CD4-positive, alpha-beta memory T cell (primary cell): Measurements from ENCODE around the gene CD302. TPM values are rescaled to one million over a fixed set of nuclear protein-coding genes. Genes with fewer than 3 reads are reported as not detected.

ENCODE experiments used
- CTCF ChIA-PET: fragments of 350-600 bp; sonication (Branson Sonifier 250); formaldehyde crosslinking; loops from one replicate; lab custom pipeline; 2021; ENCODE audit warnings: inconsistent platforms; ENCODE audit not compliant: partially characterized antibody; lab: Charles Lee
- POLR2A ChIA-PET: fragments of 350-600 bp; sonication (Branson Sonifier 250); formaldehyde crosslinking; loops from one replicate; lab custom pipeline; 2021; ENCODE audit not compliant: partially characterized antibody; lab: Charles Lee
- DNase-seq, 5 donors: peaks; one replicate each; pipeline versions ENCODE4 v3.0.0 to v3.0.0-alpha.2; 2020 to 2022; ENCODE audit warnings: mixed read lengths in 1 of 5
- H3K27ac ChIP-seq: one replicate; pipeline ENCODE4 v1.7.0; 2013; ENCODE audit warnings: low read depth, low read length
- H3K27me3 ChIP-seq: 2 replicates; pipeline ENCODE4 v1.7.0; 2013; ENCODE audit warnings: mild to moderate bottlenecking, low read length, moderate library complexity; ENCODE audit not compliant: insufficient read depth
- H3K36me3 ChIP-seq: 2 replicates; pipeline ENCODE4 v1.7.0; 2013; ENCODE audit warnings: mild to moderate bottlenecking, low read length, moderate library complexity; ENCODE audit not compliant: insufficient read depth
- H3K4me1 ChIP-seq: 2 replicates; pipeline ENCODE4 v1.7.0; 2013; ENCODE audit warnings: mild to moderate bottlenecking, low read length, moderate library complexity; ENCODE audit not compliant: insufficient read depth
- H3K4me3 ChIP-seq, 2 donors: one replicate each; pipeline ENCODE4 v1.7.0; 2013; ENCODE audit warnings: low read length in 2 of 2, mild to moderate bottlenecking in 1 of 2
- H3K9me3 ChIP-seq, 2 donors: one replicate each; pipeline ENCODE4 v1.7.0; 2013; ENCODE audit warnings: low read length in 2 of 2, control low read depth in 1 of 2; ENCODE audit not compliant: control insufficient read depth in 1 of 2
- H3K27ac Mint-ChIP-seq, 7 donors: one replicate each; pipeline ENCODE4 v1.8.0; 2020 to 2021; ENCODE audit warnings: mixed read lengths in 7 of 7, mild to moderate bottlenecking in 6 of 7, inconsistent platforms in 3 of 7, moderate library complexity in 3 of 7
- H3K27me3 Mint-ChIP-seq, 2 donors: one replicate each; pipeline ENCODE4 v1.8.0; 2020 to 2021; ENCODE audit warnings: mixed read lengths in 2 of 2
- H3K36me3 Mint-ChIP-seq, 2 donors: one replicate each; pipeline ENCODE4 v1.8.0; 2020 to 2021; ENCODE audit warnings: mixed read lengths in 2 of 2, inconsistent platforms in 1 of 2, mild to moderate bottlenecking in 1 of 2
- H3K4me1 Mint-ChIP-seq, 4 donors: one replicate each; pipeline ENCODE4 v1.8.0; 2020 to 2021; ENCODE audit warnings: mixed read lengths in 4 of 4, mild to moderate bottlenecking in 1 of 4
- H3K4me3 Mint-ChIP-seq, 8 donors: one replicate each; pipeline ENCODE4 v1.8.0; 2020 to 2021; ENCODE audit warnings: mixed read lengths in 8 of 8, mild to moderate bottlenecking in 7 of 8, moderate library complexity in 6 of 8, inconsistent platforms in 3 of 8
- H3K9me3 Mint-ChIP-seq, 8 donors: one replicate each; pipeline ENCODE4 v1.8.0; 2020 to 2021; ENCODE audit warnings: mixed read lengths in 8 of 8, mild to moderate bottlenecking in 5 of 8, inconsistent platforms in 3 of 8, moderate library complexity in 1 of 8
- intact Hi-C: fragments of 100-400 bp; cut with micrococcal nuclease; formaldehyde crosslinking; loops from one replicate; pipeline ENCODE4 v1.15.1; 2023
- polyA plus RNA-seq, 2 donors: library from polyadenylated mRNA; unstranded; fragments of 300-500 nt; fragmentation: Illumina TruSeq; gene quantifications; one replicate each; pipeline ENCODE4 v1.2.3, GENCODE V29; 2021
- total RNA-seq, 2 experiments: library from RNA; stranded (reverse); gene quantifications; one replicate each; pipeline ENCODE4 v1.2.3, GENCODE V29; 2021

The CD302 gene, protein sequence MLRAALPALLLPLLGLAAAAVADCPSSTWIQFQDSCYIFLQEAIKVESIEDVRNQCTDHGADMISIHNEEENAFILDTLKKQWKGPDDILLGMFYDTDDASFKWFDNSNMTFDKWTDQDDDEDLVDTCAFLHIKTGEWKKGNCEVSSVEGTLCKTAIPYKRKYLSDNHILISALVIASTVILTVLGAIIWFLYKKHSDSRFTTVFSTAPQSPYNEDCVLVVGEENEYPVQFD
- total RNA-seq = 1 to 10 TPM in 1 of 2 experiments, under 1 TPM in 1; 0.81 to 1.0 TPM
- polyA plus RNA-seq = under 1 TPM; 0.12 to 0.33 TPM

DNA sequence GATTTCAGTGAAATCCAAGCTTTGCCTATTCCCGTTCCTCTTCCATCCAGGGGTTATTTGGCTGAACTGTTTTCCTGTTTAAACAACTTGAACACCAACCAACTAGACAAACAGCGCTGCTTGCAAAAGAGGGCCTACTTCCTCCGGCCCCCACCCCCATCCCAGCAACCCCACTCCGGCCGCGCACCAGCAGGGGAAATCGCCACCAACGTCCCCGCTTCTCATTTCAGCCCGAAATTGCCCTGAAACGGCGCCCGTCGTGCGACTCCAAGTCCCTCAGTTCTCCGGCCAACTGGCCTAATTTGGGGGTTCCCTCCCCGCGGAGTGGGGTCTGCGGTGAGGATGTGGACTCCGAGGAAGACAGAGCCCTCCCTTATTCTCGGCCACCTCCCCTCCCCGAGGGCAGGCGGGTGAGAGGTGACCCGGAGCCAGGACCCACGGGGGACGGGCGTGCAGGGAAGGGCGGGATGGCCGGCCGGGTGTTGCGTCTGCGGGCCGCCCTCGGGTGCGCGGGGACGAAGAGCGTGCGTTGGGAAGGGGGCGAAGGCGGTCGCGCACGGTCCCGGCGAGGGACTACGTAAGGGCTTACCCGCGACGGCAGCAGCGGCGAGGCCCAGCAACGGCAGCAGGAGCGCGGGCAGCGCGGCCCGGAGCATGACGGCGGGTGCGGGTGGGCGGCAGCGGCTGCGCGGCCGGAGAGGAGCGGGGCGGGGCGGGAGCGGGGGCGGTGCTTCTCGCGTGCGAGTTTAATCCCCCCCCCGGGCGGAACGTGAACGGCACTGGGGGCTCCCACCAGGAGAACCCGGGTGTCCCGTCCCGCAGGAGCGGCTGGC, at the start of gene CD302:
TSS of gene CD302 (minus strand) at position 666 of the 833 bp plus-strand sequence. CDS start at position 656, 10 bp downstream.
- Mint-ChIP-seq H3K4me3 (peak within 1 kb of the TSS; percentile 72 to 87 (median 78)), H3K9me3 (peaks cover 0 to 2% (median 0%) of the 10 kb centered on the region in 8 donors), H3K27me3 (peaks cover 17 to 31% of the 10 kb centered on the region in 2 donors), H3K36me3 (peaks cover 0 to 6% of the 10 kb centered on the region in 2 donors), H3K27ac (no peak within 1 kb of the TSS), H3K4me1 (peaks cover 10 to 31% (median 17%) of the 10 kb centered on the region in 4 donors)
- H3K4me3 ChIP-seq = peak within 1 kb of the TSS in 1 of 2 donors; percentile 36
- H3K4me1 ChIP-seq = peaks cover 16% of the 10 kb centered on the region
- no peaks in the 10 kb centered on the region for H3K27me3 ChIP-seq
- no peaks in the 10 kb centered on the region for H3K9me3 ChIP-seq
- intact Hi-C loops = no loop called here
- CTCF ChIA-PET = no interaction called here
- DNase-seq = peak in 1 of 5 donors; percentile 8
- H3K36me3 ChIP-seq = no peaks in the 10 kb centered on the region
- H3K27ac ChIP-seq = no peak within 1 kb of the TSS
- POLR2A ChIA-PET = no interaction called here

DNA sequence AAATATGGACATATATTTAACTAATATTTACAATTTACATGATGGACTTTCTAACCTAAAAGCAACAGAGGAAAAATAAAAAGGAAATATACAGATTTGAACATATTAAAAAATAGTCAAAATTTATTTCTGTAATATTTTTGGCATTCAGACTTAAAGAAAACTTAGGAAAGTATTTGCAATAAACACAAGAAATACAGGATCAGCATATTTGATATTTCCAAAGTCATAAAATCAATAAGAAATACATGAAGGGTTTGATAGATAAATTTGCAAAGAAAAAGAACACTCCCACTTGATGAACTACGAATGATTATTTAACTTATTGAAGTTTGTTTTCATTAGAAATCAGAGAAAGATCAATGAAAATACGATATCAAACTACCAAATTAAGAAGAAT, 48.6 kb upstream of the CD302 start:
- H3K4me3 ChIP-seq = no peak overlapping the region
- Mint-ChIP-seq H3K27me3 (no peaks in the 10 kb centered on the region), H3K4me1 (peaks cover 0 to 3% (median 0%) of the 10 kb centered on the region in 4 donors), H3K27ac (no peak overlapping the region), H3K4me3 (no peak overlapping the region), H3K36me3 (peaks cover 54 to 55% of the 10 kb centered on the region in 2 donors), H3K9me3 (no peaks in the 10 kb centered on the region)
- H3K9me3 ChIP-seq = no peaks in the 10 kb centered on the region
- no peaks in the 10 kb centered on the region for H3K4me1 ChIP-seq
- POLR2A ChIA-PET = no interaction called here
- H3K27ac ChIP-seq = no peak overlapping the region
- peaks cover 16% of the 10 kb centered on the region for H3K36me3 ChIP-seq
- no peak for DNase-seq
- H3K27me3 ChIP-seq = no peaks in the 10 kb centered on the region
- intact Hi-C loops = no loop called here
- CTCF ChIA-PET = no interaction called here

DNA sequence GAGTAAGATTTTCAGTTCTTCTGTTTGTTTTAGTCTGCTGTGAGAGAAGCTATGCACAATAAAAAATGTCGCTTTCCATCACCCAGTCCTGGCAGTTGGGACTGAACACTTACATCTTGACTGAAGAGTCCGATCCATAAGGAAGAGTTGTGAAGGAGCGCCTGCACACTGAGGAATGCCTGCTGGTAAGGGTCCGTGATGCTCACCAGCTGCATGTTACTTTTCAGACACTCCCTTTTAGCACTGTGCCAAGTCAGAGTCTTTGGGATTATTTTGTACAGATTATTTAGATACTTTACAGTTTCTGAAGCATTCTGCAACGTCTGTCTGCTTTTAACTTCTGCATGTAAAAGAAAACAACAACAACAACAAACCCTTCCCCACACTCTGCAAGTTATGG, 42.6 kb upstream of the CD302 start:
- H3K9me3 Mint-ChIP-seq = no peaks in the 10 kb centered on the region
- intact Hi-C loops = no loop called here
- peak overlapping the region in 2 of 7 donors; percentile 41 to 68 for H3K27ac Mint-ChIP-seq
- no peak for DNase-seq
- H3K27me3 Mint-ChIP-seq = no peaks in the 10 kb centered on the region
- Histone ChIP-seq H3K9me3 (no peaks in the 10 kb centered on the region), H3K36me3 (peaks cover 28% of the 10 kb centered on the region), H3K27ac (no peak overlapping the region), H3K4me3 (no peak overlapping the region), H3K27me3 (no peaks in the 10 kb centered on the region), H3K4me1 (no peaks in the 10 kb centered on the region)
- peaks cover 0 to 2% (median 0%) of the 10 kb centered on the region in 4 donors for H3K4me1 Mint-ChIP-seq
- no peak overlapping the region for H3K4me3 Mint-ChIP-seq
- POLR2A ChIA-PET = no interaction called here
- CTCF ChIA-PET = no interaction called here
- peaks cover 51 to 54% of the 10 kb centered on the region in 2 donors for H3K36me3 Mint-ChIP-seq

DNA sequence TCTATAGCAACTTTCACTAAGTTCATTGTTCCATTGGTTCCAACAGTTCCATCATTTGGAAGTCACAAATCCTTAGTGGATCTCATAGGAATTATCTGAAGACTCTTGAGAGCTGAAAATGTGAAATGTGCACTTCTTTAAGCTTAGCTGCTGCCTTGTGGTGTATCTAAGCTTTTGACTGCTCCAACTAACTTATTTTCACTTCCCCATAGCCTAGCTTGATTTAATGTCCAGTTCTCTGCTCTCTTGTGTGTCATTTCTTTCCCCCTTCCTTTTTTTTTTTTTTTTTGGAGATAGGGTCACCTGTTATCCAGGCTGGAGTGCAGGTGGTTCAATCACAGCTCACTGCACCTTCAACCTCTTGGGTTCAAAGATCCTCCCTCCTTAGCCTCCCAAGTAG, 34.9 kb upstream of the CD302 start:
- Histone ChIP-seq H3K27me3 (no peaks in the 10 kb centered on the region), H3K4me3 (no peak overlapping the region), H3K9me3 (no peaks in the 10 kb centered on the region), H3K36me3 (peaks cover 45% of the 10 kb centered on the region), H3K27ac (no peak overlapping the region), H3K4me1 (no peaks in the 10 kb centered on the region)
- intact Hi-C loops = no loop called here
- H3K36me3 Mint-ChIP-seq = peaks cover 80 to 84% of the 10 kb centered on the region in 2 donors
- no peak overlapping the region for H3K4me3 Mint-ChIP-seq
- no peaks in the 10 kb centered on the region for H3K27me3 Mint-ChIP-seq
- POLR2A ChIA-PET = no interaction called here
- H3K4me1 Mint-ChIP-seq = no peaks in the 10 kb centered on the region
- CTCF ChIA-PET = interaction anchor here (0.9 kb wide), 1 partner anchor 88 kb away, joined by 4 read pairs; no protein-coding TSS in a partner anchor
- DNase-seq = no peak
- peak overlapping the region in 1 of 7 donors; percentile 3 for H3K27ac Mint-ChIP-seq
- peaks cover 0 to 3% (median 0%) of the 10 kb centered on the region in 8 donors for H3K9me3 Mint-ChIP-seq

DNA sequence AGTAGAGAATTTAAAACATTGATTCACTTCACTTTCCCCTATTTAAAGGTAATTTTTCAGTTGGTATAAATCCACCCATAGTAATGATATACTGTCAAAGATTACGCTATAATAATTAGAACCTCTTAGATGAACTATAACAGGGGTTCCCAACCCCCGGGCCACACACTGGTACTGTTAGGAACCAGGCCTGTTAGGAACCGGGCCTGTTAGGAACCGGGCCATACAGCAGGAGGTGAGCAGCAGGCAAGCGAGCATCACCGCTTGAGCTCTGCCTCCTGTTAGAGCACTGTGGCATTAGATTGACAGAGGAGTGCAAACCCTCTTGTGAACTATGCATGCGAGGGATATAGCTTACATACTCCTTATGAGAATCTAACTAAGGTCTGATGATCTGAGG, 34.0 kb upstream of the CD302 start:
- ChIA-PET CTCF (interaction anchor here (0.9 kb wide), 1 partner anchor 89 kb away, joined by 4 read pairs; no protein-coding TSS in a partner anchor), POLR2A (no interaction called here)
- Mint-ChIP-seq H3K27me3 (no peaks in the 10 kb centered on the region), H3K27ac (no peak overlapping the region), H3K36me3 (peaks cover 80 to 84% of the 10 kb centered on the region in 2 donors), H3K4me1 (peaks cover 0 to 3% (median under 1%) of the 10 kb centered on the region in 4 donors), H3K4me3 (no peak overlapping the region), H3K9me3 (peaks cover 0 to 5% (median 2%) of the 10 kb centered on the region in 8 donors)
- Histone ChIP-seq H3K36me3 (peaks cover 38% of the 10 kb centered on the region), H3K27me3 (no peaks in the 10 kb centered on the region), H3K9me3 (no peaks in the 10 kb centered on the region), H3K4me3 (no peak overlapping the region), H3K4me1 (no peaks in the 10 kb centered on the region), H3K27ac (no peak overlapping the region)
- DNase-seq = no peak
- intact Hi-C loops = no loop called here

DNA sequence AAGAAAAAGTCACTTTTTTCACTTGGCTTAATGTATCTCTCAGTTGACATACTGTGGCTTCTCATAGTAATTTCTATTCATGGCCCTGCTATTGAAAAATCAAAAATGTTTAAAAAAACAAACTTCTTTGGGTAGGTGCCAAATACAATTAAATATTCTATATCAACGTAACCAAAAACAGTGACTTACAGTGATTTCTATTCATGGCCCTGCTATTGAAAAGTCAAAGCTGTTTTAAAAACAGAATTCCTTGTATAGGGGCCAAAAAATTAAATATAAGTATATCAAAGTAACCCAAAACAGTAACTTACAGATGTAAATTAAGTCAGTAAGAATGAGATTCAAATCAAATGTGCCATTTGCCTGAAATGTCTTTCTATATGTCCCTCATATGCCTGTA, 31.4 kb upstream of the CD302 start:
- H3K4me1 Mint-ChIP-seq = peaks cover 1 to 16% (median 4%) of the 10 kb centered on the region in 4 donors
- CTCF ChIA-PET = no interaction called here
- H3K27ac Mint-ChIP-seq = peak overlapping the region in 1 of 7 donors; percentile 21

DNA sequence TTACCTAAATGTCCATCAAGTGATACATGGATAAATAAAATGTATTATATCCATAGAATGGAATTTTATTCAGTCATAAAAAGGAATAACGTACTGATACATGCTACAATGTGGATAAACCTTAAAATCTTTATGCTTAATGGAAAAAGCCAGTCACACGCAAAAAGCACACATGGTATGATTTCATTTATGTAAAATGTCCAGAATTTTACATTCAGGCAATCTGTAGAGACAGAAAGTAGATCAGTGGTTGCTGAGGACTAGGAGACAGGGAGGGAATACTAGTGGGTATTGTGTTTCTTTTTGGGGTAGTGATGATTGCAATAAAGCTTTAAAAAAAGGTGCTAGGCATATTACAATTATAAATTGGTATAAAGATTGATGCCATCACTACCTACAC, 30.7 kb upstream of the CD302 start:
- no peak overlapping the region for H3K27ac ChIP-seq
- Mint-ChIP-seq H3K27me3 (no peaks in the 10 kb centered on the region), H3K27ac (no peak overlapping the region), H3K4me3 (no peak overlapping the region), H3K4me1 (peaks cover 1 to 16% (median 7%) of the 10 kb centered on the region in 4 donors), H3K9me3 (peaks cover 0 to 5% (median 2%) of the 10 kb centered on the region in 8 donors), H3K36me3 (peaks cover 88 to 91% of the 10 kb centered on the region in 2 donors)
- H3K36me3 ChIP-seq = peaks cover 21% of the 10 kb centered on the region
- no peak overlapping the region for H3K4me3 ChIP-seq
- no peaks in the 10 kb centered on the region for H3K4me1 ChIP-seq
- ChIA-PET CTCF (no interaction called here), POLR2A (no interaction called here)
- intact Hi-C loops = no loop called here
- H3K9me3 ChIP-seq = no peaks in the 10 kb centered on the region
- DNase-seq = no peak
- H3K27me3 ChIP-seq = no peaks in the 10 kb centered on the region

More for the DNA sequence above, 31.4 kb upstream of the CD302 start:
- Histone ChIP-seq H3K27me3 (no peaks in the 10 kb centered on the region), H3K4me1 (no peaks in the 10 kb centered on the region), H3K27ac (no peak overlapping the region), H3K9me3 (no peaks in the 10 kb centered on the region), H3K4me3 (no peak overlapping the region), H3K36me3 (peaks cover 25% of the 10 kb centered on the region)
- H3K4me3 Mint-ChIP-seq = no peak overlapping the region
- peaks cover 0 to 5% (median 2%) of the 10 kb centered on the region in 8 donors for H3K9me3 Mint-ChIP-seq
- intact Hi-C loops = no loop called here
- peaks cover 87 to 89% of the 10 kb centered on the region in 2 donors for H3K36me3 Mint-ChIP-seq
- no peaks in the 10 kb centered on the region for H3K27me3 Mint-ChIP-seq
- POLR2A ChIA-PET = no interaction called here
- DNase-seq = no peak
